HG02642 (cell line): ENCODE data around the gene NLRC3.
"Not testable (repeated sequence)": the region's sequence is repeated elsewhere in the genome, so short reads cannot be mapped to it uniquely, and the experiment has no call there.

Source experiments
- ATAC-seq: cut with Tn5 transposase; IDR thresholded peaks from one replicate; pipeline ENCODE4 v1.9.1; 2021; ENCODE audit warnings: mild to moderate bottlenecking; ENCODE audit not compliant: unreplicated experiment, poor library complexity

NLRC3 gene

GRCh38 chr16:3520413-3520812 is 56.8 kb downstream of the NLRC3 start:
- no peak for ATAC-seq

GRCh38 chr16:3519581-3519980 is 57.6 kb downstream of the NLRC3 start:
- no peak for ATAC-seq

GRCh38 chr16:3518986-3519348 is 58.2 kb downstream of the NLRC3 start:
- no peak for ATAC-seq

GRCh38 chr16:3518292-3518985 is 58.8 kb downstream of the NLRC3 start:
- no peak for ATAC-seq

GRCh38 chr16:3515897-3516296 is 61.3 kb downstream of the NLRC3 start:
- ATAC-seq: no peak

- ATAC-seq: no peak
Measured at GRCh38 chr16:3514621-3515020, 62.6 kb downstream of the NLRC3 start.

GRCh38 chr16:3513892-3514583 is 63.2 kb downstream of the NLRC3 start:
- no peak for ATAC-seq

GRCh38 chr16:3511286-3512180 is 65.7 kb downstream of the NLRC3 start:
- ATAC-seq: no peak

- ATAC-seq: no peak
Measured at GRCh38 chr16:3510416-3510815, 66.8 kb downstream of the NLRC3 start.

- ATAC-seq: no peak
Measured at GRCh38 chr16:3509470-3509928, 67.7 kb downstream of the NLRC3 start.

GRCh38 chr16:3508736-3509135 is 68.5 kb downstream of the NLRC3 start:
- no peak for ATAC-seq

- ATAC-seq: no peak
Measured at GRCh38 chr16:3503523-3503922, 73.7 kb downstream of the NLRC3 start.

GRCh38 chr16:3501783-3502400 is 75.3 kb downstream of the NLRC3 start:
- no peak for ATAC-seq

GRCh38 chr16:3501412-3501761 is 75.8 kb downstream of the NLRC3 start:
- not testable (repeated sequence) for ATAC-seq

- ATAC-seq: no peak
Measured at GRCh38 chr16:3498988-3499387, 78.2 kb downstream of the NLRC3 start.

- no peak for ATAC-seq
Measured at GRCh38 chr16:3497771-3498170, 79.4 kb downstream of the NLRC3 start.

GRCh38 chr16:3496386-3496785 is 80.8 kb downstream of the NLRC3 start:
- no peak for ATAC-seq

- ATAC-seq: no peak
Measured at GRCh38 chr16:3495176-3495575, 82.0 kb downstream of the NLRC3 start, which contains the start of gene C16orf90. TSS of gene C16orf90 (minus strand) at chr16:3495489. CDS start at chr16:3495421, 68 bp downstream.

- no peak for ATAC-seq
Measured at GRCh38 chr16:3494386-3494973, 82.7 kb downstream of the NLRC3 start.

- ATAC-seq: no peak
Measured at GRCh38 chr16:3492356-3492755, 84.8 kb downstream of the NLRC3 start.
